ENCODE results near the gene C16orf86.

DNA sequence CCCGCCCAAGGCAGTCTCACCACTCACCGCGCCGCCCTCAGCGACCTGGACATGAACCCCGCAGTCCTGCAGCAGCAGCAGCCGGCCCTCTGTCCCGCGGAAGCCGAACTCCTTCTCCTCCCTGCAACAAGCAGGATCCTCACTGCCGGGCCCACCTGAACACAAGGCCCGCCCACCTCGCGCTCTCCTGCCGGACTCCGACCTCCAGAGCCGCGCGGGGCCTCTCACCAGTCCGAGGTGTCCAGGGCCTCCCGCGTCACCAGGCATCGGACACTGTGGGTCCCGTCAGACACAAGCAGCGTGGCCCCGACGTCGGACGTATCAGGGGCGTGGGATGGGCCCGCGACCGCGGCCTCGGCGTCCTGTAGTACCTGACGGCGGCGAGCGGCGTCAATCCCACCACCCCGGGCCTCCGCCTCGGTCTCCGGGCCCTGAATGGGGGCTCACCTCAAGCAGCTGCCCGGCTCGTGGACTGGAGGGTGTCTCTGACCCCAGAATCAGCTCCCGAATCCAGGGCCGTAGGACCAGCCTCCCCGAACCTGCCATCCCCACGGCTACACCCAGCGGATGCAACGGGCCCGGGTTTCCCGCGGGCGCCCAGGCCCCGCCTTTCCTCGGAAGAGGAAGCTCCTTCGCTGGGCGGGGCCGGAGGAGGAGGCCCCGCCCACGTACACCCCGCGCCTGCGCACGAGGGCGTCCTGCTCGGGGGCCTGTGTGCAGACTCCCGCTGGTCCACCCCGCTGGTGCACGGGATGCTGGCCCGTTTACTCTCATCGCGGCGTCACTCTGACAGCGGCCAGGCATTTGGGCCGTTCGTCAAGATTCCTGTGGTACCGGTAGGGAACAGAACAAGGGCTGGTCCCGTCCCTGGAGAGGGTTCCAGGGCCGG lies 6.7 kb upstream of the C16orf86 start, which contains the start of gene ACD:
- TF ChIP-seq, protein P1, sequence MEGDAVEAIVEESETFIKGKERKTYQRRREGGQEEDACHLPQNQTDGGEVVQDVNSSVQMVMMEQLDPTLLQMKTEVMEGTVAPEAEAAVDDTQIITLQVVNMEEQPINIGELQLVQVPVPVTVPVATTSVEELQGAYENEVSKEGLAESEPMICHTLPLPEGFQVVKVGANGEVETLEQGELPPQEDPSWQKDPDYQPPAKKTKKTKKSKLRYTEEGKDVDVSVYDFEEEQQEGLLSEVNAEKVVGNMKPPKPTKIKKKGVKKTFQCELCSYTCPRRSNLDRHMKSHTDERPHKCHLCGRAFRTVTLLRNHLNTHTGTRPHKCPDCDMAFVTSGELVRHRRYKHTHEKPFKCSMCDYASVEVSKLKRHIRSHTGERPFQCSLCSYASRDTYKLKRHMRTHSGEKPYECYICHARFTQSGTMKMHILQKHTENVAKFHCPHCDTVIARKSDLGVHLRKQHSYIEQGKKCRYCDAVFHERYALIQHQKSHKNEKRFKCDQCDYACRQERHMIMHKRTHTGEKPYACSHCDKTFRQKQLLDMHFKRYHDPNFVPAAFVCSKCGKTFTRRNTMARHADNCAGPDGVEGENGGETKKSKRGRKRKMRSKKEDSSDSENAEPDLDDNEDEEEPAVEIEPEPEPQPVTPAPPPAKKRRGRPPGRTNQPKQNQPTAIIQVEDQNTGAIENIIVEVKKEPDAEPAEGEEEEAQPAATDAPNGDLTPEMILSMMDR (conservative IDR thresholded peaks at IDR 0.05 in 1 of 2, IDR thresholded peaks at IDR 0.05 in 1 of 2; ENCODE audit: extremely low read depth in 1 of 2, insufficient read depth in 1 of 2, low read depth in 1 of 2, low read length in 2 of 2) = no peak
- no peak for TF ChIP-seq EZH2 (IDR thresholded peaks at IDR 0.05; ENCODE audit: borderline replicate concordance, low read length)
